ENCODE data around the gene DENND1C.
A peak's percentile ranks its signal among the peaks of the same experiment; 100 is the strongest.

DENND1C gene

GRCh38 chr19:6521718-6522646 lies 40.4 kb upstream of the DENND1C start:
- peaks cover 15% of the 10 kb centered on the region for H3K4me1 ChIP-seq (ENCODE audit: insufficient read depth, low read length, poor library complexity, severe bottlenecking)
- H3K9ac ChIP-seq (ENCODE audit: low read depth, low read length, poor library complexity, severe bottlenecking), result no peak overlapping the region
- no peaks in the 10 kb centered on the region for H3K9me2 ChIP-seq (replicated peaks; ENCODE audit: low read depth, low read length)
- no peaks in the 10 kb centered on the region for H3K36me3 ChIP-seq (ENCODE audit: insufficient read depth, low read length)
- no peaks in the 10 kb centered on the region for H3K9me3 ChIP-seq (ENCODE audit: insufficient read depth, low read depth, low read length)
- H3K27me3 ChIP-seq (ENCODE audit: insufficient read depth, low read length, poor library complexity, severe bottlenecking), result no peaks in the 10 kb centered on the region
- no peak overlapping the region for H3K4me2 ChIP-seq (ENCODE audit: low read depth, low read length, poor library complexity, severe bottlenecking)
- no peaks in the 10 kb centered on the region for H3F3A ChIP-seq (ENCODE audit: low read depth)
- TF ChIP-seq EZH2phosphoT487 (IDR thresholded peaks at IDR 0.05; ENCODE audit: borderline replicate concordance) (no peak), CTCF (conservative IDR thresholded peaks at IDR 0.05; ENCODE audit: low read length) (no peak)
- no peaks in the 10 kb centered on the region for H4K20me1 ChIP-seq (ENCODE audit: insufficient read depth, low read length, poor library complexity, severe bottlenecking)
- no peaks in the 10 kb centered on the region for H3K79me2 ChIP-seq (ENCODE audit: insufficient read depth, low read length)
- H2AFZ ChIP-seq (ENCODE audit: low read length), result no peak overlapping the region
- no peak overlapping the region for H3K4me3 ChIP-seq (ENCODE audit: low read length, poor library complexity, severe bottlenecking)

- H3K79me2 ChIP-seq (ENCODE audit: insufficient read depth, low read length), result no peaks in the 10 kb centered on the region
- no peaks in the 10 kb centered on the region for H4K20me1 ChIP-seq (ENCODE audit: insufficient read depth, low read length, poor library complexity, severe bottlenecking)
- H3K4me3 ChIP-seq (ENCODE audit: low read length, poor library complexity, severe bottlenecking), result no peak overlapping the region
- no peaks in the 10 kb centered on the region for H3K36me3 ChIP-seq (ENCODE audit: insufficient read depth, low read length)
- no peak overlapping the region for H3K9ac ChIP-seq (ENCODE audit: low read depth, low read length, poor library complexity, severe bottlenecking)
- H3K27me3 ChIP-seq (ENCODE audit: insufficient read depth, low read length, poor library complexity, severe bottlenecking), result no peaks in the 10 kb centered on the region
- H3K4me2 ChIP-seq (ENCODE audit: low read depth, low read length, poor library complexity, severe bottlenecking), result no peak overlapping the region
- no peaks in the 10 kb centered on the region for H3F3A ChIP-seq (ENCODE audit: low read depth)
- no peaks in the 10 kb centered on the region for H3K9me3 ChIP-seq (ENCODE audit: insufficient read depth, low read depth, low read length)
- H3K9me2 ChIP-seq (replicated peaks; ENCODE audit: low read depth, low read length), result no peaks in the 10 kb centered on the region
- no peak for TF ChIP-seq CTCF (conservative IDR thresholded peaks at IDR 0.05; ENCODE audit: low read length)
- no peak for TF ChIP-seq EZH2phosphoT487 (IDR thresholded peaks at IDR 0.05; ENCODE audit: borderline replicate concordance)
- peaks cover 20% of the 10 kb centered on the region for H3K4me1 ChIP-seq (ENCODE audit: insufficient read depth, low read length, poor library complexity, severe bottlenecking)
- no peak overlapping the region for H2AFZ ChIP-seq (ENCODE audit: low read length)
Measured at GRCh38 chr19:6519289-6519688, 37.7 kb upstream of the DENND1C start.

- Histone ChIP-seq H3K9me2 (replicated peaks; ENCODE audit: low read depth, low read length) (no peaks in the 10 kb centered on the region), H4K20me1 (ENCODE audit: insufficient read depth, low read length, poor library complexity, severe bottlenecking) (no peaks in the 10 kb centered on the region), H3K9me3 (ENCODE audit: insufficient read depth, low read depth, low read length) (no peaks in the 10 kb centered on the region), H3K4me1 (ENCODE audit: insufficient read depth, low read length, poor library complexity, severe bottlenecking) (peaks cover 20% of the 10 kb centered on the region), H3F3A (ENCODE audit: low read depth) (no peaks in the 10 kb centered on the region), H3K79me2 (ENCODE audit: insufficient read depth, low read length) (no peaks in the 10 kb centered on the region), H3K9ac (ENCODE audit: low read depth, low read length, poor library complexity, severe bottlenecking) (no peak overlapping the region), H3K27me3 (ENCODE audit: insufficient read depth, low read length, poor library complexity, severe bottlenecking) (no peaks in the 10 kb centered on the region), H3K4me2 (ENCODE audit: low read depth, low read length, poor library complexity, severe bottlenecking) (peak overlapping the region; percentile 96), H3K36me3 (ENCODE audit: insufficient read depth, low read length) (no peaks in the 10 kb centered on the region), H2AFZ (ENCODE audit: low read length) (no peak overlapping the region), H3K4me3 (ENCODE audit: low read length, poor library complexity, severe bottlenecking) (peak overlapping the region; percentile 52)
- TF ChIP-seq EZH2phosphoT487 (IDR thresholded peaks at IDR 0.05; ENCODE audit: borderline replicate concordance) (no peak), CTCF (conservative IDR thresholded peaks at IDR 0.05; ENCODE audit: low read length) (no peak)
Measured at GRCh38 chr19:6518145-6518911, 36.7 kb upstream of the DENND1C start.

Data from Loucy (cell line).